GM12891 (cell line): ENCODE data around the gene TXNDC16.
"Not testable (repeated sequence)": the region's sequence is repeated elsewhere in the genome, so short reads cannot be mapped to it uniquely, and the experiment has no call there.

Experiments
- PAX5 ChIP-seq: IDR thresholded peaks from 2 replicates; pipeline ENCODE4 v1.6.1; 2011; ENCODE audit warnings: low read length, moderate library complexity, mild to moderate bottlenecking; ENCODE audit not compliant: insufficient read depth, severe bottlenecking
- POLR2A ChIP-seq: IDR thresholded peaks from 2 replicates; pipeline ENCODE4 v1.6.1; 2011; ENCODE audit warnings: low read depth, low read length, control low read depth
- POLR2AphosphoS5 ChIP-seq: IDR thresholded peaks from 2 replicates; pipeline ENCODE4 v1.6.1; 2011; ENCODE audit warnings: low read depth, low read length, control low read depth
- POU2F2 ChIP-seq: IDR thresholded peaks from 2 replicates; pipeline ENCODE4 v1.6.1; 2011; ENCODE audit warnings: low read depth, mild to moderate bottlenecking, control low read depth, low read length, moderate library complexity
- SPI1 ChIP-seq: IDR thresholded peaks from 2 replicates; pipeline ENCODE4 v1.6.1; 2011; ENCODE audit warnings: low read depth, low read length, control low read depth
- TAF1 ChIP-seq: IDR thresholded peaks from 2 replicates; pipeline ENCODE4 v1.6.1; 2011; ENCODE audit warnings: low read depth, low read length, control low read depth

- not testable (repeated sequence) for TF ChIP-seq POLR2AphosphoS5, POLR2A, TAF1, SPI1, POU2F2, PAX5
These were observed 16.1 kb upstream of the TXNDC16 start for GRCh38 chr14:52568454-52568853.
